Activated CD8-positive, alpha-beta T cell treated with anti-CD3 and anti-CD28 coated beads, Interleukin-2, amount 10 ng/mL, durations not matched to agents 7 days and 5 days (primary cell): Measurements from ENCODE around the gene FHAD1. TPM values are rescaled to one million over a fixed set of nuclear protein-coding genes. Genes with fewer than 3 reads are reported as not detected.

Experiments
- ATAC-seq: fragments of 150-1000 bp; cut with Tn5 transposase; one replicate; pipeline ENCODE4 v1.10.0; 2021; ENCODE audit warnings: moderate library complexity
- CTCF ChIA-PET: fragments of 350-600 bp; sonication (Branson Sonifier 250); formaldehyde crosslinking; loops from one replicate; lab custom pipeline; 2021; ENCODE audit warnings: antibody characterized with exemption; lab: Charles Lee
- POLR2A ChIA-PET: fragments of 350-600 bp; sonication (Branson Sonifier 250); formaldehyde crosslinking; loops from one replicate; lab custom pipeline; 2021; ENCODE audit warnings: antibody characterized with exemption; lab: Charles Lee
- DNase-seq: peaks from one replicate; pipeline ENCODE4 v3.0.0-alpha.2; 2020
- H3K27ac Mint-ChIP-seq: one replicate; pipeline ENCODE4 v1.8.0; 2021; ENCODE audit warnings: mild to moderate bottlenecking, mixed read lengths
- H3K27me3 Mint-ChIP-seq: one replicate; pipeline ENCODE4 v1.8.0; 2021; ENCODE audit warnings: low read depth, mixed read lengths
- H3K36me3 Mint-ChIP-seq: one replicate; pipeline ENCODE4 v1.8.0; 2021; ENCODE audit warnings: low read depth, mixed read lengths
- H3K4me1 Mint-ChIP-seq: one replicate; pipeline ENCODE4 v1.8.0; 2021; ENCODE audit warnings: low read depth, mixed read lengths
- H3K4me3 Mint-ChIP-seq: one replicate; pipeline ENCODE4 v1.8.0; 2021; ENCODE audit warnings: mild to moderate bottlenecking, mixed read lengths
- H3K9me3 Mint-ChIP-seq: one replicate; pipeline ENCODE4 v1.8.0; 2022; ENCODE audit warnings: mixed read lengths; ENCODE audit not compliant: insufficient read depth
- total RNA-seq, 2 experiments: library from RNA; stranded (reverse); gene quantifications; one replicate each; pipeline ENCODE4 v1.2.3, GENCODE V29; 2021

The FHAD1 gene
- total RNA-seq, 2 experiments from 2014 or later, result 0.21 to 0.55 TPM

DNA sequence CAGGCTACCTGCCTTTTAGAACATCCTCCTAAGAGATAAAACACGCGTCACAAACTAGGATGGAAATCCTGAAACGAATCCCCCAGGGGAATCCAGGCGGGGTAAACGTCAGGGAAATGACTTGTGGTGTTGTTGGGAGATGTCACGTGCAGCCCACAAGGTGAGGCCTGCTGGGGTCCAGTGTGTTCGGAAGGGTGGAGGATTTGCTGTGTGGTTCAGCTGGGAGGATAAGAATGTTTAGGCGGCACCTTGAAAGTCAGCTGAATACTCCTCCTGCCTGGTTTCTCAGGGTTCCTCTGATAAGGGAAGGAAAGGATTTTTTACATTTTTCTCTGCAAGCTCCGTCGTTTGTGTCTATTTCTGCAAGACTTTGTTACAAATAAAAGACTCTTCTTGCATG, 88.0 kb downstream of the FHAD1 start:
- H3K4me1 Mint-ChIP-seq, result peaks cover 5% of the 10 kb centered on the region
- no peak overlapping the region for H3K4me3 Mint-ChIP-seq
- CTCF ChIA-PET, result no interaction called here
- H3K27me3 Mint-ChIP-seq, result peaks cover 34% of the 10 kb centered on the region
- ATAC-seq, result no peak
- H3K9me3 Mint-ChIP-seq, result no peaks in the 10 kb centered on the region
- no peak overlapping the region for H3K27ac Mint-ChIP-seq
- POLR2A ChIA-PET, result no interaction called here
- DNase-seq, result no peak
- H3K36me3 Mint-ChIP-seq, result no peaks in the 10 kb centered on the region

DNA sequence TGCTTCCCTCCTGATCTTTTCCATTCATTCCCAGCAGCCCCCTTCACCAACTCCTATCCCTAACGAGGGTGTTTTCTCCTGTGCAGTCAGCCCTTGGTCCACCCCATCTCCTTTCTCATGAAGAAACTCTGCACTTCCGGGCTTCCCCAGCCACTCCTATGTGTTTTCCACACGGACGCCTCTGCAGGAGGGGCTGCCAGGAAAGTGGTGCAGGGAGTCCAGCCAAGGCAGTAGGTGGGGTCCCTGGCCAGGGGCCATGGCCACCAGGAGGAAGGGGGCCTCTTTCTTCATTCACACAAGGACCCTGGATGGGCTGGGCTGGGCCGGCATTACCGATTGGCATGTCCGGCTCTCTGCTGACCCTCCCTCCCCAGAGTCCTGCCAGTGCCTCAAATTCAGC, 89.8 kb downstream of the FHAD1 start:
- Mint-ChIP-seq H3K4me1 (peaks cover 17% of the 10 kb centered on the region), H3K9me3 (no peaks in the 10 kb centered on the region)

DNA sequence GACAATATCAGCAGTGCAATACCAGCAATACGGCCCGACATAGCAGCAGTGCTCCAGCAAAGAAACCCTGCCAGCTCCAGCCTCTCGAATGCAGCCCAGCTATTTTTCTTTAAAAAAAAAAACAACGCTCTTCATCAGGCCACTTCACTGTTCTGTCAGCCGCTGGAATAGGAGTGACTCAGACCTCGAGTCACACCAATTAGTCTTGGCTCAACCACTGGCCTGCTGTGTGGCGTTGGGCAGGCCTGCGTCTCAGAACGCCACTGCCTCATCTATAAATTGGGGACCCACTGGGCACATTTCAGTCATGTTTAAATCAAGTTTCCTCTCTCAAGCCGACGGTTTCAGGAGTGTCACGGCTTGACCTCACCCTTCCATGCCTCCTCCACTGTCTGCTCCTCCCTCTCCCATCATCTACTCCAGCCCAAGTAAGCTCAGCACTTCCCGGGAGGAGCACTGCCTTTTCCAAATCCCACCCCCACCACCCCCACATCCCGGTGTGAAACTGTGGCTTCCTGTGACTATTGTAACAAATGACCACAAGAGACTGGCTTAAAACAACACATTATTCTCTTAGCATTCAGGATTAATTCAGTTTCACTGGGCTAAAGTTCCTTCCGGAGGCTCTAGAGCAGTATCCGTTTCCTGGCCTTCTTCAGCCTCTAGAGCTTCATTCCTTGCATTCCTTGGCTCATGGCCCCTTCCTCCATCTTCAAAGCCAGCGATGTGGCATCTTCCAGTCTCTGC, 90.8 kb downstream of the FHAD1 start:
- H3K27ac Mint-ChIP-seq, result no peak overlapping the region
- ATAC-seq (no peak), DNase-seq (no peak)
- POLR2A ChIA-PET, result no interaction called here
- peaks cover 24% of the 10 kb centered on the region for H3K27me3 Mint-ChIP-seq
- H3K4me1 Mint-ChIP-seq, result peaks cover 22% of the 10 kb centered on the region
- H3K36me3 Mint-ChIP-seq, result no peaks in the 10 kb centered on the region
- no peaks in the 10 kb centered on the region for H3K9me3 Mint-ChIP-seq
- CTCF ChIA-PET, result no interaction called here
- H3K4me3 Mint-ChIP-seq, result no peak overlapping the region

More for the DNA sequence above, 89.8 kb downstream of the FHAD1 start:
- no peak for ATAC-seq
- Mint-ChIP-seq H3K27ac (no peak overlapping the region), H3K27me3 (peaks cover 27% of the 10 kb centered on the region), H3K36me3 (no peaks in the 10 kb centered on the region), H3K4me3 (no peak overlapping the region)
- DNase-seq, result no peak
- ChIA-PET CTCF (no interaction called here), POLR2A (no interaction called here)

DNA sequence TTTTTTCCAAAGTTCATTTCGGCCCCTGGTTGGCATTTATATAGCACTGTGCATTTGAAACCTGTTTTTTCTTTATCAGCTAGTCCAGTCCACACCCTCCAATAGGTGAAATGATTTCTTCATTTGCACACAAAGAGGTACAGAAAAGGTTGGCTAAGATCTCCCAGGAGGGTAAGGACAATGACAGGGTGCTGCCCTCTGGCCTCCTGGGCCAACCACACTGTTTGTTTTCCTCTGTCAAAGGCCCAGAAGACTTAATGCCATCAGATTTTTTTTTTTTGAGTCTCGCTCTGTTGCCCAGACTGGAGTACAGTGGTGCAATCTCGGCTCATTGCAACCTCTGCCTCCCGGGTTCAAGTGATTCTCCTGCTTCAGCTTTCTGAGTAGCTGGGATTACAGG, 92.5 kb downstream of the FHAD1 start:
- no peak overlapping the region for H3K27ac Mint-ChIP-seq
- ATAC-seq (no peak), DNase-seq (no peak)
- peaks cover 3% of the 10 kb centered on the region for H3K36me3 Mint-ChIP-seq
- H3K9me3 Mint-ChIP-seq, result no peaks in the 10 kb centered on the region
- peaks cover 39% of the 10 kb centered on the region for H3K4me1 Mint-ChIP-seq
- ChIA-PET CTCF (interaction anchor here (1.0 to 5.5 kb wide), 2 partner anchors 16 to 35 kb away, joined by 3 to 28 read pairs; no protein-coding TSS in a partner anchor), POLR2A (no interaction called here)
- H3K27me3 Mint-ChIP-seq, result peaks cover 24% of the 10 kb centered on the region
- H3K4me3 Mint-ChIP-seq, result no peak overlapping the region

DNA sequence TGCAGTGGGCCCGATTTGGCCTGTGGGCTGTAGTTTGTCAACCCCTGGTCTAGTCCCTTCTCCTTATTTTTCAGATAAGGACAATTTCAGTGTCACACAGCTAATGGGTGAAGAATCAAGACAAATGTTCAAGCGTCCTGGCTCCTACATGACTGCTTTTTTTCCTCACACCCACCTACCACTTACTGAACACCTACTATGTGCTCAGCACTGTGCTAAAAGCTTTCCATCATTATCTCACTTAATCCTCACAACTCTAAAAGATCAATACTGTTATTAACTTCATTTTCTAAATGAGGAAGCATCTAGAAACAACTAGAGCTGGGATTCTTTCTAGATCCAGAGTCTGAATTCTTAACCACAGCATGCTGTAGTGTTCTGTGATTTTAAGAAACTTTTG, 94.2 kb downstream of the FHAD1 start:
- ChIA-PET CTCF (interaction anchor here (0.9 to 5.5 kb wide), 3 partner anchors 18 to 90 kb away, joined by 3 to 28 read pairs (median 10); no protein-coding TSS in a partner anchor), POLR2A (no interaction called here)
- no peak for DNase-seq
- H3K27ac Mint-ChIP-seq, result no peak overlapping the region
- no peak overlapping the region for H3K4me3 Mint-ChIP-seq
- H3K4me1 Mint-ChIP-seq, result peaks cover 56% of the 10 kb centered on the region
- H3K27me3 Mint-ChIP-seq, result peaks cover 15% of the 10 kb centered on the region
- no peaks in the 10 kb centered on the region for H3K9me3 Mint-ChIP-seq
- H3K36me3 Mint-ChIP-seq, result peaks cover 3% of the 10 kb centered on the region
- no peak for ATAC-seq

DNA sequence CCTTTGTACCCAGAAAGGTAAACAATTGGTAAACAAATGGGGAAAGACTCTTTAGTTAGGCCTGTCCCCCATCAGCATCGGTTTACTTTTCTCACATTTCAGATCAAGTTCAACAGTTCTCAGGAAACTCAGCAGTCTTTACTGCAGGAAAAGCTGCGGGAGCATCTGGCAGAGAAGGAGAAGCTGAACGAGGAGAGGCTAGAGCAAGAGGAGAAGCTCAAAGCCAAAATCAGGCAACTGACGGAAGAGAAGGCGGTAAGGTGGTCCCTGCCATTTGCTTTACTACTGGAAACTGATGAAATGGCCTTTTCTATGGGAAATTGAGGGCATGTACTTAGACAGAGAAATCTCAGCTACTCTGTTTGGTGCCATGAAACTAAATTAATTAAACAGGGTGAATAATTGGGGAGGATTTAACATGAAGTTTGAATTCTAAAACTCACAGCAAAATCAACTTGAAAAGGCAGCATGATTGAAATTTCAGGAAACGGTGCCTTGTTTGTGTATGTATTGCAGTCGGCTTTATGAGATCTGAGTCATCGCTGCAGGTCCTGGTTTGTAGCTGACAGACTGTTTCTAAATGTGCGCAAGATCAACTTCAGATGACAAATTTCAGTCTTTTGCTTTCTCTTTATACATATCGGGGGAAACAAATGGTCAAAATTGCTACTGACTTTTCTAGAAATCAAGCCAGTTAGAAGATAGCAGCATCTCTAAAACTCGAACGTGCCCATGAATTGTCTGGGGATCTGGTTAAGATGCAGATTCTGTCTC, 94.8 kb downstream of the FHAD1 start:
- Mint-ChIP-seq H3K4me3 (no peak overlapping the region), H3K4me1 (peaks cover 62% of the 10 kb centered on the region), H3K36me3 (peaks cover 3% of the 10 kb centered on the region), H3K27ac (peak overlapping the region; percentile 15), H3K9me3 (no peaks in the 10 kb centered on the region), H3K27me3 (peaks cover 9% of the 10 kb centered on the region)
- ATAC-seq (no peak), DNase-seq (no peak)
- CTCF ChIA-PET, result interaction anchor here (0.9 to 5.5 kb wide), 4 partner anchors 16 to 90 kb away, joined by 3 to 28 read pairs (median 6); no protein-coding TSS in a partner anchor
- POLR2A ChIA-PET, result no interaction called here

DNA sequence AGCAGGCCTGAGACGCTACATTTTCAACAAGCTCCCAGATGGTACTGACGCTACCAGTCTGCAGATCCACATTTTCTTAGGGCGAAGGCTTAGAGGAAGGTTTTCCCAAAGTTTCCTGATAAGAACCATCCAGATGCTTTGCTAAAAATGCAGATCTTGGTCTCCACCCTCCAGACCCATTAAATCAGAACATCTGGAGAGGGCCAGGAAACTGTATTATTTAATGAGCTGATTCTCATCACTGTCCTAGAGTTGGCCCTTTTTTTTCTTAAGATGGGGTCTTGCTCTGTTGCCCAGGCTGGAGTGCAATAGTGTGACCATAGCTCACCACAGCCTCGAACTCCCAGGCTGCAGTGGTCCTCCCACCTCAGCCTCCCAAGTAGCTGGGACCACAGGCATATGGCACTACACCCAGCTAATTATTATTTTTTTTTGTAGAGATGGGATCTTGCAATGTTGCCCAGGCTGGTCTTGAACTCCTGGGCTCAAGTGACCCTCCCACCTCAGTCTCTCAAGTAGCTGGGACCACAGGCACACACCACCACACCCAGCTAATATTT, 95.5 kb downstream of the FHAD1 start:
- ATAC-seq (no peak), DNase-seq (no peak)
- H3K27ac Mint-ChIP-seq, result peak overlapping the region; percentile 15
- peaks cover 7% of the 10 kb centered on the region for H3K27me3 Mint-ChIP-seq
- H3K4me3 Mint-ChIP-seq, result no peak overlapping the region
- ChIA-PET POLR2A (no interaction called here), CTCF (interaction anchor here (0.9 to 5.5 kb wide), 4 partner anchors 17 to 89 kb away, joined by 3 to 28 read pairs (median 6); no protein-coding TSS in a partner anchor)
- H3K9me3 Mint-ChIP-seq, result no peaks in the 10 kb centered on the region
- peaks cover 3% of the 10 kb centered on the region for H3K36me3 Mint-ChIP-seq
- H3K4me1 Mint-ChIP-seq, result peaks cover 69% of the 10 kb centered on the region

DNA sequence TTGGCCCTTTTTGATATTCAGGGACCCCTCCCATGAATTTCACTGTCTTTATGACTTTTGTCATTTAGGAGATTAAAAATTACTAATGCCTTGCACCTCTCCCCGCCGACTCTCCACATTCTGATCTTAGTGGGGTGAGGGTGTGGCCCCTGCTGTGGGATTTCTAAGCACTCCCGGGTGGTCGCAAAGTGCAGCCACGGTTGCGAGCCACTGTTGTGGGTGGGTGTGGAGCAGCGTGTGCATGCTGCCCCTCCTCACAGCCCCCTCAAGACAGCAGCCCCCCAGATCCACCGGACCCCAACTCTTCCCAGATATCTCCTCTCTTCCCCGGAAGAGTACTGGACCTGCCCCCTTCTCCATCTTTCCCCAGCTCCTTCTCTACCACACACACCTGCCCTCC, 96.1 kb downstream of the FHAD1 start:
- POLR2A ChIA-PET, result no interaction called here
- H3K27ac Mint-ChIP-seq, result peak overlapping the region; percentile 56
- peak overlapping the region; percentile 26 for H3K4me3 Mint-ChIP-seq
- DNase-seq, result no peak
- no peaks in the 10 kb centered on the region for H3K9me3 Mint-ChIP-seq
- H3K36me3 Mint-ChIP-seq, result peaks cover 3% of the 10 kb centered on the region
- H3K27me3 Mint-ChIP-seq, result peaks cover 4% of the 10 kb centered on the region
- peaks cover 75% of the 10 kb centered on the region for H3K4me1 Mint-ChIP-seq
- CTCF ChIA-PET, result interaction anchor here (1.5 to 5.5 kb wide), 3 partner anchors 17 to 88 kb away, joined by 3 to 28 read pairs (median 10); no protein-coding TSS in a partner anchor
- no peak for ATAC-seq

DNA sequence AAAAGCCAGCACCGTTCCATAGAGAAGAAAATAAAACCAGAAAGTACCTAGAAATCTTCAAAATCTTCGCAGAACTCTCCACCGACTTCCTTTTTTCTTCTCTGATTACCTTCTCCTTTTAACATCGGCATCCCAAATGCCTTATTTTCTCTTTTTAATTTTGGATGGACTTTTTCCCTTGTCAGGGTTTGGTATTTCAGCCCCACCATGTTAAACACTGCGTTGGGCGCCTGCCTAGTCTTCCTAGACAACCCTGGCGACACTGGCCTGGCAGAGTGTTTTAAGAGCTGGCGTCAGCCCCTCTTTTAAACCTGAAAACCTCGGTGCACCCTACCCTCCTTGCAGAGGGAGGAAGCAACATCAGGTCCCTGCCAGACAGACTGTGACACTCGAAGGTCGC, 96.7 kb downstream of the FHAD1 start:
- peak overlapping the region; percentile 66 for H3K27ac Mint-ChIP-seq
- CTCF ChIA-PET, result interaction anchor here (3.2 to 5.5 kb wide), 2 partner anchors 21 to 88 kb away, joined by 10 to 28 read pairs; no protein-coding TSS in a partner anchor
- DNase-seq, result peak; percentile 35

DNA sequence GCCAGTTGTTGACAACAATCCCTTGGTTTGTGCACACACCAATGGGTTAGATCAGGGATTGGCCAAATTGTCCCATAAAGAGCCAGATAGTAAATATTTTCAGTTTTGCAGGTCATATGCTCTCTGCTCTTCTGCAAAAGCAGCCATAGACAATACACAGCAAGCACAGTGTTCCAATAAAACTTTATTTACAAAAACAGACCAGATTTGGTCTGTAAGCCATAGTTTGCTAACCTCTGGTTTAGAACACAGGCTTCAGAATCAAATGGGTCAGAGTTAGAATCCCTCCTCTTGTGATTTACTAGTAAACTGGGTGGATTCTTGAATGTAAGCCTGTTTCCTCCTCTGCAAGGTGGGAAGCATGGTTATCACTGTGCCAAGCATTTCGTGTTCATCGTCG, 97.4 kb downstream of the FHAD1 start:
- ATAC-seq, result no peak
- H3K27ac Mint-ChIP-seq, result no peak overlapping the region

More for the DNA sequence above, 96.7 kb downstream of the FHAD1 start:
- peaks cover 75% of the 10 kb centered on the region for H3K4me1 Mint-ChIP-seq
- peaks cover 3% of the 10 kb centered on the region for H3K36me3 Mint-ChIP-seq
- ATAC-seq, result no peak
- peaks cover 4% of the 10 kb centered on the region for H3K27me3 Mint-ChIP-seq
- H3K9me3 Mint-ChIP-seq, result no peaks in the 10 kb centered on the region
- POLR2A ChIA-PET, result no interaction called here
- H3K4me3 Mint-ChIP-seq, result peak overlapping the region; percentile 37

DNA sequence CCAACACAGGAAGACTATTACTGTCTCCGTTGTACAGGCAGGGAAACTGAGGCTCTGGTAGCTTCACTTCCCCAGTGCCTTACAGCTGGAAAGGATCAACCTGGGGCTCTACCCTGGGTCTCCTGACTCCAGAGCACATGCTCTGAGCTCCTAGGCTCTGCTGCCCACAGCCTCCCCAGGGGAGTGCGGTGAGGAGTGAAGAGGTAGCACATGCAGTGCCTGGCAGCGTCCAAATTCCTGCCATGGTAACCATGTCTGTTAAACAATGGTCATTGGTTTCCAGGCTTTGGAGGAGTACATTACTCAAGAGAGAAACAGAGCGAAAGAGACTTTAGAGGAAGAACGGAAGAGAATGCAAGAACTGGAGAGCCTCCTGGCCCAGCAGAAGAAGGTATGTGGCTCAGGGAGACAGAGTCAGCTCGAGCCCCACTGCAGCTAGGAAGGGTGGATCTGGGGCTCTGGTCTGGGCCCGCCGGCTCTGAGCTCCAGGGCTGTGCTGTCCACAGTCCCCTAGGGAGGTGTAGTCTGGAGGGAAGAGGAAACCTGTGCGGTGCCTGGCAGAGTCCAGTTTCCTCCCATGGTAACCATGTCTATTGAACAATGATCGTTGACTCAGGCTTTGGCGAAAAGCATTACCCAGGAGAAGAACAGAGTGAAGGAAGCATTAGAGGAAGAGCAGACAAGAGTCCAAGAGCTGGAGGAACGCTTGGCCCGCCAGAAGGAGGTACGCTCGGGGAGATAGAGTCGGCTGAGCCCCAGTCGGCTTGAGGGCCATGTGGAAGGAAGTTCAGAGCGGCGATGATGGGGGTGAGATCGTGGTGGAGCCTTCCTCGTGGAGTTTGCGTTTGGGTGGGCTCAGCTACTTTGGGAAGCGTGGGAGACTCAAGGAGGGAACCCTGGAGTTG, 98.0 kb downstream of the FHAD1 start:
- Mint-ChIP-seq H3K9me3 (no peaks in the 10 kb centered on the region), H3K27ac (peak overlapping the region; percentile 85), H3K4me3 (no peak overlapping the region), H3K4me1 (peaks cover 78% of the 10 kb centered on the region), H3K36me3 (peaks cover 3% of the 10 kb centered on the region), H3K27me3 (peaks cover 3% of the 10 kb centered on the region)
- ChIA-PET POLR2A (interaction anchor here (1.3 kb wide), 1 partner anchor 11 kb away, joined by 4 read pairs; no protein-coding TSS in a partner anchor), CTCF (interaction anchor here (1.4 kb wide), 1 partner anchor 22 kb away, joined by 5 read pairs; no protein-coding TSS in a partner anchor)
- ATAC-seq (no peak), DNase-seq (no peak)

More for the DNA sequence above, 97.4 kb downstream of the FHAD1 start:
- no peaks in the 10 kb centered on the region for H3K9me3 Mint-ChIP-seq
- no peak for DNase-seq
- no peak overlapping the region for H3K4me3 Mint-ChIP-seq
- H3K36me3 Mint-ChIP-seq, result peaks cover 3% of the 10 kb centered on the region
- POLR2A ChIA-PET, result no interaction called here
- peaks cover 4% of the 10 kb centered on the region for H3K27me3 Mint-ChIP-seq
- peaks cover 78% of the 10 kb centered on the region for H3K4me1 Mint-ChIP-seq
- CTCF ChIA-PET, result no interaction called here
